Upper lobe of left lung (tissue), 6 donors: Measurements from ENCODE around the gene STOX1. TPM values are rescaled to one million over a fixed set of nuclear protein-coding genes. Genes with fewer than 3 reads are reported as not detected.
A peak's percentile ranks its signal among the peaks of the same experiment; 100 is the strongest.

Source experiments
- ATAC-seq, 2 donors: fragments of 200-7000 bp; cut with Tn5 transposase; one replicate each; pipeline ENCODE4 v1.9.1; 2022; ENCODE audit warnings: mild to moderate bottlenecking in 2 of 2, moderate library complexity in 2 of 2; ENCODE audit not compliant: low FRiP score in 2 of 2
- DNase-seq, 2 donors: peaks; one replicate each; pipeline ENCODE4 v3.0.0-alpha.2; 2019 to 2020
- H3K27ac ChIP-seq, 4 donors: fragments of 200-600 bp; sonication (generic); one replicate each; pipeline ENCODE4 v1.5.1; 2016 to 2019
- H3K27me3 ChIP-seq, 4 donors: fragments of 200-600 bp; sonication (generic); one replicate each; pipeline ENCODE4 v1.5.1; 2017 to 2019
- H3K36me3 ChIP-seq, 4 donors: fragments of 200-600 bp; sonication (generic); one replicate each; pipeline ENCODE4 v1.5.1; 2016 to 2019
- H3K4me1 ChIP-seq, 4 donors: fragments of 200-600 bp; sonication (generic); one replicate each; pipeline ENCODE4 v1.5.1; 2018 to 2019
- H3K4me3 ChIP-seq, 4 donors: fragments of 200-600 bp; sonication (generic); one replicate each; pipeline ENCODE4 v1.5.1; 2017 to 2019; ENCODE audit warnings: mild to moderate bottlenecking in 2 of 4, moderate library complexity in 1 of 4
- H3K9me3 ChIP-seq, 4 donors: fragments of 200-600 bp; sonication (generic); one replicate each; pipeline ENCODE4 v1.5.1; 2018 to 2019
- CTCF ChIP-seq, 6 experiments: fragments of 450-650 bp in 4 of 6; fragments of 200-600 bp in 2 of 6; sonication (generic) in 2 of 6; IDR thresholded peaks; one replicate each; pipeline ENCODE4 v1.5.1; 2016 to 2019; ENCODE audit warnings: antibody characterized with exemption in 6 of 6
- EP300 ChIP-seq, 4 donors: sonication (generic); formaldehyde crosslinking; IDR thresholded peaks; one replicate each; pipeline ENCODE4 v1.5.1; 2017; ENCODE audit warnings: antibody characterized with exemption in 4 of 4, control low read depth in 2 of 4
- POLR2A ChIP-seq, 4 donors: fragments of 450-650 bp; IDR thresholded peaks; one replicate each; pipeline ENCODE4 v1.5.1; 2016 to 2017; ENCODE audit warnings: antibody characterized with exemption in 4 of 4, mild to moderate bottlenecking in 2 of 4
- POLR2AphosphoS5 ChIP-seq, 2 donors: sonication (generic); formaldehyde crosslinking; IDR thresholded peaks; one replicate each; pipeline ENCODE4 v1.5.1; 2017; ENCODE audit warnings: antibody characterized with exemption in 2 of 2
- WGBS, 2 donors: methylation state at CpG; one replicate each; pipeline ENCODE4 v1.1.5; 2017 to 2018; 5-methylcytosine and 5-hydroxymethylcytosine counted together
- total RNA-seq, 6 donors: library from RNA; depleted of rRNA in 4 of 6; stranded (reverse); fragments of >200 nt in 4 of 6; gene quantifications; one replicate each; pipeline versions ENCODE4 v1.1.0 to v1.2.1, GENCODE V29; 2016 to 2021
- donor health status: DM: no; HTN: no; CAD: no; lungs with moderate emphysema.
- donor health status: DM: no; HTN: yes; CAD: no; lungs with severe emphysema.

Gene STOX1
- total RNA-seq, 6 donors from 2014 or later, result 0.23 to 25.6 (median 3.1) TPM

DNA sequence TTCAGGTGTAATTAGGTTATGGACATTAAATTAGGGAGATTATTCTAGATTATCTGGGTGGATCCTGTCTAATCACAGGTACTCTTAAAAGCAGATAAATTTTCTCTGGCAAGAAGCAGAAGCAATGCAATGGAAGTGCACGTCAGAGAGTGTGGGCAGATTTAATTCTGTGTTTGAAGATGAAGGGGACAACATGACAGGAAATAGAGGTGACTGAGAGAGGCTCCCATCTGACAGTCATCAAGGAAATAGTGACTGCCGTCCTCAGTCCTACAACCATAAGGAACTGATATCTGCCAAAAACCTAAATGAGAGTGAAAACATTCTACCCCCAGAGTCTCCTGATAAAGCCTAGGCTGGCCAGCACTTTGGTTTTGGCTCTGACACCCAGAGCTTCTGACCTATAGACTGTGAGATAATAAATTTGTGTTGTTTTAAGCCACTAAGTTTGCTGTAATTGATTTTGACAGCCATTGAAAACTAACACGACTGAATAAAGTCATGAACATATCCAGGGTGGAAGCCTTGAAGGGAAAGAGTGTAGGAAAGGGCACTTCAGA lies 43.3 kb downstream of the STOX1 start:
- Histone ChIP-seq H3K27ac (peak overlapping the region in 2 of 4 donors; percentile 30 to 40), H3K9me3 (no peaks in the 10 kb centered on the region), H3K4me3 (no peak overlapping the region), H3K36me3 (no peaks in the 10 kb centered on the region), H3K27me3 (no peaks in the 10 kb centered on the region), H3K4me1 (no peaks in the 10 kb centered on the region)
- ATAC-seq (no peak), DNase-seq (no peak)
- 41 to 61% methylated on average over 3 of the region's 3 CpGs for WGBS, 2 donors
- TF ChIP-seq CTCF (IDR thresholded peaks at IDR 0.05), result no peak
- TF ChIP-seq POLR2AphosphoS5 (IDR thresholded peaks at IDR 0.05), result no peak
- no peak for TF ChIP-seq EP300 (IDR thresholded peaks at IDR 0.05)
- TF ChIP-seq POLR2A (IDR thresholded peaks at IDR 0.05), result no peak

DNA sequence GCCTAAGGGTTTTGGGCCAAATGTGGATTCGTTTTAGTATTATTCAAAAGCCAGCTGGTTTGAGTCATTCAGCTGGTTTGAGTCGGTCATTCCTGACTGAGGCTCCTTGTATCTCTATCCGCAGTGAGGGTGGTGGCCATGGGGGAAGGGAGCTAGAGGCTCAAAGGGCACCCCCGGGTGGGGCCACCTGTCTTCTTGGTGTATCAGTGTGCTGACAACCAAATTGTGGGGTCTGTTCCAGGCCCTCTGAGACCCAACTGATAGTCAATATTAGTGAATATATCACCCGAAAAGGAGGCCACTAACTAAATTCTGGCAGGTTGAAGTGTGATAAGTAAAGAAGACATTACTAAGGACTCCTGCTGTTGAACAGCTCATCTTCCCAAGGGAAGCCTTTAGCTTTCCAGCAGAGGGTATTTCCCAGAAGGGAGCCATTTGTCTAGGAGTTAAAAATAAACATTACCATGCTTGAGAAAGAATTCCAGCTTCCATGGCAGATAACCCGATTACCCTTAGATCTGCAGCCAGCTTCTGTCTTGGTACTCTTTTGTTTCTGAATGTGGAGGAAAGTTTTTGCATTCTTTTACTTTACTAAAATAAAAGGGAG lies 43.9 kb downstream of the STOX1 start:
- WGBS, 2 donors, result 52 to 53% methylated on average over 6 of the region's 6 CpGs

DNA sequence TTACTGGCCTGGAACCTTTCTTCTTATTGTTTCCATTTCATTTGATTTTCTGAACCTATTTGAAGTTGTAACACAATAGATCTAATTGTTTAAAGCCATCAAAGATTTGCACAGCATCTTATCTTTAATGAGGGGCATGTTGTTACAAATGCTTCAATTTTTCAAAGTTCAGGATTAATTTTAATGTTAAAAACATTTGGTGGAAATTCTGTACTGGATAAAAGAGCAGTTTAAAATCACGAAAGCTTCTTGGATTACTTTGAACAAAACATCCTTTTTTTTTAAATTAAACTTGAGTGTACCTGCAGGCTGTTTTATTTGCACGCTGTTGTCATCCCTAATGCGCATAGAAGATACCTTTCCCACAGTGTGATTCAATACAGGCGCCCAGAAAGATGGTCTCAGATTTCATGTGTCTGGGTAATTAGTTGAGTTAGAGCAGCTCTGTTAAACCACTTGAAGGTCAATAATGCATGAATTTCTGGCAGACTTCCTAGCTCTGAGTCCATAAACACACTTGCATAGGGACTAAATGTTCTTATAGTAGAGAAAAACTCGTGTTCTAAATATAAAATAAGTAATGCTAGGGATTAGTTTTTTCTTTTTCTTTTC lies 44.5 kb downstream of the STOX1 start:
- H3K9me3 ChIP-seq, result no peaks in the 10 kb centered on the region
- TF ChIP-seq POLR2A (IDR thresholded peaks at IDR 0.05) (no peak), POLR2AphosphoS5 (IDR thresholded peaks at IDR 0.05) (no peak), EP300 (IDR thresholded peaks at IDR 0.05) (no peak), CTCF (IDR thresholded peaks at IDR 0.05) (no peak)
- ATAC-seq (no peak), DNase-seq (no peak)
- H3K4me1 ChIP-seq, result no peaks in the 10 kb centered on the region
- peak overlapping the region in 2 of 4 donors; percentile 10 to 40 for H3K27ac ChIP-seq
- H3K36me3 ChIP-seq, result no peaks in the 10 kb centered on the region
- H3K4me3 ChIP-seq, result no peak overlapping the region
- WGBS, 2 donors, result 43 to 49% methylated on average over 5 of the region's 5 CpGs
- H3K27me3 ChIP-seq, result no peaks in the 10 kb centered on the region

More for the DNA sequence above, 43.9 kb downstream of the STOX1 start:
- Histone ChIP-seq H3K9me3 (no peaks in the 10 kb centered on the region), H3K27ac (peak overlapping the region in 3 of 4 donors; percentile 10 to 40 (median 30)), H3K4me1 (no peaks in the 10 kb centered on the region), H3K4me3 (no peak overlapping the region), H3K36me3 (no peaks in the 10 kb centered on the region), H3K27me3 (no peaks in the 10 kb centered on the region)
- ATAC-seq (no peak), DNase-seq (no peak)
- no peak for TF ChIP-seq CTCF (IDR thresholded peaks at IDR 0.05)
- TF ChIP-seq EP300 (IDR thresholded peaks at IDR 0.05), result no peak
- no peak for TF ChIP-seq POLR2AphosphoS5 (IDR thresholded peaks at IDR 0.05)
- TF ChIP-seq POLR2A (IDR thresholded peaks at IDR 0.05), result no peak

DNA sequence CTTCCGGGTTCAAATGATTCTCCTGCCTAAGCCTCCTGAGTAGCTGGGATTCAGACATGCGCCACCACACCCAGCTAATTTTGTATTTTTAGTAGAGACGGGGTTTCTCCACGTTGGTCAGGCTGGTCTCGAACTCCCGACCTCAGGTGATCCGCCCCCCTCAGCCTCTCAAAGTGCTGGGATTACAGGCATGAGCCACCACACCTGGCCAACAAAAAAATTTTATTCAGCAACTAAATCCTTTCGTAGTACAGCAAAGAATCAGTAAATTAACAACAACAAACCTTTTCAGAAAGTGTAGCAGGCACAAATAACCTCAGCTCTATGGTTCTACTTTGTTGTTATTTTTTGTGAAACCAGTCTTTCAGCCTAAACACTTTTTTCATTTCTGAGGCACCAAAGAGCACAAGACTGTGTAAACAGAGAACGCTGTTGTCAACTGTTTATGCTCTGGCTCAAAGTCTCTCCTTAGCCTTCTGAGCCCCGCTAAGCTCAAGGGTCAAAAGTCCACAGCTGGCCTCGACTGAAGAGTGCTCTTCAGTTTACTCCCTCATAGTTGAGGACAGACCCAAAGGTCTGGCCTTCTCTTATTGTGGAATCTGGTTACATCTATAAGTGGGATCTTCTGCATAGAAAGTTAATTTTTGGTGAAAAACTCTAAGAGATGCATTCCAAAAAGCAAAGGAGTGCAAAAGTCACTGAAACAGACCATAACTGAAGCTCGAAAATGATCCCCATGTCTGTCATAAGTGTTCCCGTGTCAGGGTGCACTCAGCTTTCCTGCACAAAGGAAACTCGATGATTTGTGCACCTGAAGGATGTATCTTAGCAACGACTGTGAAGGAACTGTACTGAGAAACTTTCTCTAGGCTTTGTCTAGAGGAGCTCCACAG lies 49.2 kb downstream of the STOX1 start:
- ATAC-seq, result no peak
- H3K4me1 ChIP-seq, result no peaks in the 10 kb centered on the region
- no peaks in the 10 kb centered on the region for H3K27me3 ChIP-seq
- no peak for TF ChIP-seq EP300 (IDR thresholded peaks at IDR 0.05)
- TF ChIP-seq POLR2AphosphoS5 (IDR thresholded peaks at IDR 0.05), result no peak
- no peak for TF ChIP-seq POLR2A (IDR thresholded peaks at IDR 0.05)
- TF ChIP-seq CTCF (IDR thresholded peaks at IDR 0.05), result no peak
- no peaks in the 10 kb centered on the region for H3K9me3 ChIP-seq
- H3K36me3 ChIP-seq, result no peaks in the 10 kb centered on the region
- H3K27ac ChIP-seq, result no peak overlapping the region
- WGBS, 2 donors, result 65 to 69% methylated on average over 15 of the region's 15 CpGs
- H3K4me3 ChIP-seq, result no peak overlapping the region
- no peak for DNase-seq
